NOMO-1 treated with DMSO at 0.1 percent for 48 hours (cell line): Measurements from ENCODE around the gene SPAG9.

ENCODE experiments used
- DNase-seq: peaks from one replicate; lab custom pipeline; 2025; ENCODE audit not compliant: unreplicated experiment; lab: John Stamatoyannopoulos, UW

SPAG9 gene

GRCh38 chr17:51120739-51121619 lies at the start of gene SPAG9:
Gene SPAG9 (minus strand): TSS chr17:51120868. CDS start chr17:51120656, 212 bp downstream.
- DNase-seq = peak; percentile 92

GRCh38 chr17:51169340-51169739 lies 48.7 kb upstream of the SPAG9 start:
- DNase-seq = no peak

GRCh38 chr17:51166987-51167931 lies 46.6 kb upstream of the SPAG9 start:
- peak; percentile 29 for DNase-seq

GRCh38 chr17:51166198-51166986 lies 45.7 kb upstream of the SPAG9 start, which contains the start of gene NME2:
Gene NME2 (plus strand): TSS chr17:51166411. CDS start chr17:51166831, 420 bp downstream.
- peak; percentile 63 for DNase-seq

GRCh38 chr17:51165680-51166197 lies 45.1 kb upstream of the SPAG9 start:
- no peak for DNase-seq

GRCh38 chr17:51164911-51165679 lies 44.4 kb upstream of the SPAG9 start:
- no peak for DNase-seq

- no peak for DNase-seq
Measured at GRCh38 chr17:51161541-51161940, 40.9 kb upstream of the SPAG9 start.

- DNase-seq = no peak
Measured at GRCh38 chr17:51159604-51160003, 38.9 kb upstream of the SPAG9 start.

GRCh38 chr17:51155416-51155815 lies 34.7 kb upstream of the SPAG9 start:
- DNase-seq = no peak

- peak; percentile 8 for DNase-seq
Measured at GRCh38 chr17:51154176-51154575, 33.5 kb upstream of the SPAG9 start.

- DNase-seq = peak; percentile 100
Measured at GRCh38 chr17:51153210-51154072, 32.8 kb upstream of the SPAG9 start, which contains the start of gene NME1. Gene NME1 (plus strand): TSS chr17:51153559. CDS start chr17:51155655, 2,096 bp downstream.

GRCh38 chr17:51152766-51153209 lies 32.1 kb upstream of the SPAG9 start:
- DNase-seq = no peak

GRCh38 chr17:51150932-51151331 lies 30.3 kb upstream of the SPAG9 start:
- no peak for DNase-seq

- no peak for DNase-seq
Measured at GRCh38 chr17:51149163-51149562, 28.5 kb upstream of the SPAG9 start.

GRCh38 chr17:51147650-51148049 lies 27.0 kb upstream of the SPAG9 start:
- DNase-seq = no peak

GRCh38 chr17:51144266-51145022 lies 23.8 kb upstream of the SPAG9 start:
- no peak for DNase-seq

GRCh38 chr17:51142597-51142996 lies 21.9 kb upstream of the SPAG9 start:
- DNase-seq = no peak

- DNase-seq = no peak
Measured at GRCh38 chr17:51135956-51136355, 15.3 kb upstream of the SPAG9 start.
